ENCODE results near the gene TMC8.

DNA sequence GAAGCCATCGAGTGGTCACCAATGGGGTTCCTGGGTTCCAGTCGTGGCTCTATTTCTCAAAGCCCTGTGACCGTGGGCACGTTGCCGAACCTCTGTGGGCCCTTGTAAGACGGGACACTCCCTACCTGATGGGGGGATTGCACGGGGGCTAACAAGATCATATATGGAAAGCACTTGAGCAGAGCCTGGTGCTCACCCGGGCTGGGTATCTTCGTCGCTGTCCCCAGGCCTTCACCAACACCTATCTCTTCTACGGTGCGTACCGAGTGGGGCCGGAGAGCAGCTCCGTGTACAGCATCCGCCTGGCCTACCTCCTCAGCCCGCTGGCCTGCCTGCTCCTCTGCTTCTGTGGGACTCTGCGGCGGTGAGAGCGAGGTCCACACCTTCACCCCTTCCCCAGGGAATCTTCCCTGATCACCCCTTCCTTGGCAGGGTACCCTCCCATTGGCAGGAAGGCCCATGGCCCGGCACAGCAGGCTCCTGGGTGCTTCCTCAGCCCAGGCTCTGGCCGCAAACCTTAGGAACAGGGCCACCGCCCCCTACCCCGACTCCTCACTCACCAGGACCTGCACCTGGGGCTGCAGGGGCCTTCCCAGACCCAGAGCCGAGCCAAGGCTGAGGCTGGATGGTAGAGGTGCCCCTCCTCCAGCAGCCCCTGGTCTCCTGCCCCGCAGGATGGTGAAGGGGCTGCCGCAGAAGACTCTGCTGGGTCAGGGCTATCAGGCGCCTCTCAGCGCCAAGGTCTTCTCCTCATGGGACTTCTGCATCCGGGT is 2.8 kb downstream of the TMC8 start:
- TF ChIP-seq, protein P1, sequence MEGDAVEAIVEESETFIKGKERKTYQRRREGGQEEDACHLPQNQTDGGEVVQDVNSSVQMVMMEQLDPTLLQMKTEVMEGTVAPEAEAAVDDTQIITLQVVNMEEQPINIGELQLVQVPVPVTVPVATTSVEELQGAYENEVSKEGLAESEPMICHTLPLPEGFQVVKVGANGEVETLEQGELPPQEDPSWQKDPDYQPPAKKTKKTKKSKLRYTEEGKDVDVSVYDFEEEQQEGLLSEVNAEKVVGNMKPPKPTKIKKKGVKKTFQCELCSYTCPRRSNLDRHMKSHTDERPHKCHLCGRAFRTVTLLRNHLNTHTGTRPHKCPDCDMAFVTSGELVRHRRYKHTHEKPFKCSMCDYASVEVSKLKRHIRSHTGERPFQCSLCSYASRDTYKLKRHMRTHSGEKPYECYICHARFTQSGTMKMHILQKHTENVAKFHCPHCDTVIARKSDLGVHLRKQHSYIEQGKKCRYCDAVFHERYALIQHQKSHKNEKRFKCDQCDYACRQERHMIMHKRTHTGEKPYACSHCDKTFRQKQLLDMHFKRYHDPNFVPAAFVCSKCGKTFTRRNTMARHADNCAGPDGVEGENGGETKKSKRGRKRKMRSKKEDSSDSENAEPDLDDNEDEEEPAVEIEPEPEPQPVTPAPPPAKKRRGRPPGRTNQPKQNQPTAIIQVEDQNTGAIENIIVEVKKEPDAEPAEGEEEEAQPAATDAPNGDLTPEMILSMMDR (IDR thresholded peaks at IDR 0.05) = no peak
- TF ChIP-seq POLR2A (IDR thresholded peaks at IDR 0.05) (no peak), EP300 (IDR thresholded peaks at IDR 0.05) (no peak), POLR2AphosphoS5 (IDR thresholded peaks at IDR 0.05) (no peak)
